ENCODE results near the gene CBR3.

DNA sequence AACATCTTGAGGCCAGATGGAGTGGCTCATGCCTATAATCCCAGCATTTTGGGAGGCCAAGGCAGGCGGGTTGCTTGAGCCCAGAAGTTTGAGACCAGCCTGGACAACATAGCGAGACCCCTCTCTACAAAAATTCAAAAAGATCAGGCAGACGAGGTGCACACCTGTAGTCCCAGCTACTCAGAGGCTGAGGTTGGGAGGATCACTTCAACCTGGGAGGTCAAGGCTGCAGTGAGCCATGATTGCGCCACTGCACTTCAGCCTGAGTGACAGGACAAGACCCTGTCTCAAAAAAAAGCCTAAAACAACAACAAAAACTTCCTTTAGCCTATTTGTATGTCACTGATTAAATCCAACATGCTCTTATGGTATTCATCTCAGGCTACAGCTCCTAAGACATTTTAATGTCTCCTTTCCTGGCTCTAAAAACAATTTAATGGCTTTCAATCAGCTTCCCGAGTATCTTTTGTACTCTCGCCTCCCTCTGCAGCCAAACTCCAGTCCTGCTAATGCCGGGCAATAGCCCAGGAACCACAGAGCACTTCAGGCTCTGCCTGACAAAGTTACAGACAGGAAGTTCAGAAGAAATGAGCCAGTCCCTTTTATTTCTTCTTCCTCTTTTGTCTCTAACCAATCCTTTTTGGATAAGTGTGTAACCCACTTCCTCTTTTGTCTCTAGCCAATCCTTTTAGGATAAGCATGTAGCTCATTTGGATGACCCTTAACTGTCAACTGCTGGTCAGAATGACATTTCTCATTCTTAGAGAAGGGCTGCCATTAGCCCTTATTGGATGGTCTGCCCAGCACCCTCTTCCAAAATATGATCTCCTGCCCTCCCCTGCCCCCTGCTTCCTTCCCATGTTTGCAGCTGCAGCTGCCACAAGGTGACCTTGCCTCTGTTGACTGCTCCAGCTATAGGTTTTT lies 15.2 kb downstream of the CBR3 start:
- TF ChIP-seq, protein P1, sequence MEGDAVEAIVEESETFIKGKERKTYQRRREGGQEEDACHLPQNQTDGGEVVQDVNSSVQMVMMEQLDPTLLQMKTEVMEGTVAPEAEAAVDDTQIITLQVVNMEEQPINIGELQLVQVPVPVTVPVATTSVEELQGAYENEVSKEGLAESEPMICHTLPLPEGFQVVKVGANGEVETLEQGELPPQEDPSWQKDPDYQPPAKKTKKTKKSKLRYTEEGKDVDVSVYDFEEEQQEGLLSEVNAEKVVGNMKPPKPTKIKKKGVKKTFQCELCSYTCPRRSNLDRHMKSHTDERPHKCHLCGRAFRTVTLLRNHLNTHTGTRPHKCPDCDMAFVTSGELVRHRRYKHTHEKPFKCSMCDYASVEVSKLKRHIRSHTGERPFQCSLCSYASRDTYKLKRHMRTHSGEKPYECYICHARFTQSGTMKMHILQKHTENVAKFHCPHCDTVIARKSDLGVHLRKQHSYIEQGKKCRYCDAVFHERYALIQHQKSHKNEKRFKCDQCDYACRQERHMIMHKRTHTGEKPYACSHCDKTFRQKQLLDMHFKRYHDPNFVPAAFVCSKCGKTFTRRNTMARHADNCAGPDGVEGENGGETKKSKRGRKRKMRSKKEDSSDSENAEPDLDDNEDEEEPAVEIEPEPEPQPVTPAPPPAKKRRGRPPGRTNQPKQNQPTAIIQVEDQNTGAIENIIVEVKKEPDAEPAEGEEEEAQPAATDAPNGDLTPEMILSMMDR (IDR thresholded peaks at IDR 0.05), result no peak
- no peak for TF ChIP-seq POLR2A (IDR thresholded peaks at IDR 0.05)
